GM12872 (cell line): ENCODE measurements around the gene PALLD.

Experiments used
- TF ChIP-seq, protein P1 (sequence below): IDR thresholded peaks from 3 replicates; pipeline ENCODE4 v1.5.1; 2011; ENCODE audit warnings: low read depth, mild to moderate bottlenecking, low read length, moderate library complexity; ENCODE audit not compliant: insufficient read depth

Gene PALLD

DNA sequence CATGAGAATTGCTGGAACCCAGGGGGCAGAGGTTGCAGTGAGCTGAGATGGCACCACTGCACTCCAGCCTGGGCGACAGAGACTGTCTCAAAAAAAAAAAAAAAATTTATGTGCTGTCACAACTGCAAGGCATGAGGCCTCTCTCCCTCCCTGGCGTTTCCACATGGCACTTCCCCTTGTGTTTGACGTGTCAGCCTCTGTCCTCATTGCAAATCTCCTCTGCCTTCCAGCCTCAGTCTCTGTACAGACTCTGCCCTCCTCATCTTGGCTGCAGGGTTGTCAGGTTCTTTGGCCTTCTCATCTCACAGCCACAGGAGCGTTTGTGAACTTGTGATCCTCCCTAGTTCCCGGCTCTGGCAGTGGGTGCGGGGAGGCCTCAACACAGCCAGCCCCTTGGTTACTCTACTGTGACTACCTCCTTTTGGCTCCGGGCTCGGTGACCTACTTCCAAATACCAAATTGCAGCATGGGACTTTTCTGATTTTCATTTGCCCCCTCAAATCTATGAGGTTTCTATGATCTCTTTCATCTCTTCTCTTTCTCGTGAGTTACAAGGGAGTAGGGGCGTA, 263.2 kb downstream of the PALLD start:
- TF ChIP-seq, protein P1, sequence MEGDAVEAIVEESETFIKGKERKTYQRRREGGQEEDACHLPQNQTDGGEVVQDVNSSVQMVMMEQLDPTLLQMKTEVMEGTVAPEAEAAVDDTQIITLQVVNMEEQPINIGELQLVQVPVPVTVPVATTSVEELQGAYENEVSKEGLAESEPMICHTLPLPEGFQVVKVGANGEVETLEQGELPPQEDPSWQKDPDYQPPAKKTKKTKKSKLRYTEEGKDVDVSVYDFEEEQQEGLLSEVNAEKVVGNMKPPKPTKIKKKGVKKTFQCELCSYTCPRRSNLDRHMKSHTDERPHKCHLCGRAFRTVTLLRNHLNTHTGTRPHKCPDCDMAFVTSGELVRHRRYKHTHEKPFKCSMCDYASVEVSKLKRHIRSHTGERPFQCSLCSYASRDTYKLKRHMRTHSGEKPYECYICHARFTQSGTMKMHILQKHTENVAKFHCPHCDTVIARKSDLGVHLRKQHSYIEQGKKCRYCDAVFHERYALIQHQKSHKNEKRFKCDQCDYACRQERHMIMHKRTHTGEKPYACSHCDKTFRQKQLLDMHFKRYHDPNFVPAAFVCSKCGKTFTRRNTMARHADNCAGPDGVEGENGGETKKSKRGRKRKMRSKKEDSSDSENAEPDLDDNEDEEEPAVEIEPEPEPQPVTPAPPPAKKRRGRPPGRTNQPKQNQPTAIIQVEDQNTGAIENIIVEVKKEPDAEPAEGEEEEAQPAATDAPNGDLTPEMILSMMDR = no peak

DNA sequence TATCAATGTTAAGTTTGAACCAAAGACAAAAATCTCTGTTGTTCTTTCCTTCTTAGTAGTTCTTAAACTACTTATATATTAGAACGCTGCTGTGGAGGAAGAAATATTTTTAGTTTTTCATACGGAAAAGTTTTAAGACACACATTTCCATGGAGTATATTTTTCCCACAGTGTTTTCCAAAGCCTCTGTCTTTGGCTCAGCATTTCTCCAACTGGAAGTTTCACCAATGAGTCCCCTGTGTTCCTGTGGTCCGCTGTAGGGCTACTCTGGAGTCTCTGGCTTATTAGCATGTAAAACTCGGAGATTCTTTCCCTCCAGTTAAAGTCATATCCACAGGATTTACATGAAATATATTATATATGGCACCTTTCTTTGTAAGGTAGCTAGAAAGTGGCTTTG, 264.2 kb downstream of the PALLD start:
- TF ChIP-seq, protein P1 = no peak

DNA sequence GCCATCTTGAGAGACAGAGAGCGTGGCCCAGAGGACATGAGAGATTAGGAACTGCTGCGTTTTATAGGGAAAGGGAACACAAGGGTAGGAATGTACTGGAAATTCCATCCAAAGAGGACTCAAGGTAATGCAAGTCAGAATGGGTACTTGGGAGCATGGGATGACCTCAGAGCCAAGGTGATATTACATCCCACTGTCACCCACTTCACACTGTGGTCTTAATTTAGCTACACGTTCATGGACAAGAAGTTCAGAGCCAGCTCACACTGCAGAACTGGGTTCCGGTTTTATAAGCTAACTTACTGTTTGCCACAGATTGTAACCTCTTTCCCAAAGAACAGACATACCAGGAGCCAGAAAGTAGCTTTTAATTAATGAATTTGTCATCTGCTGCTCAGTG, 268.5 kb downstream of the PALLD start:
- TF ChIP-seq, protein P1 = no peak

DNA sequence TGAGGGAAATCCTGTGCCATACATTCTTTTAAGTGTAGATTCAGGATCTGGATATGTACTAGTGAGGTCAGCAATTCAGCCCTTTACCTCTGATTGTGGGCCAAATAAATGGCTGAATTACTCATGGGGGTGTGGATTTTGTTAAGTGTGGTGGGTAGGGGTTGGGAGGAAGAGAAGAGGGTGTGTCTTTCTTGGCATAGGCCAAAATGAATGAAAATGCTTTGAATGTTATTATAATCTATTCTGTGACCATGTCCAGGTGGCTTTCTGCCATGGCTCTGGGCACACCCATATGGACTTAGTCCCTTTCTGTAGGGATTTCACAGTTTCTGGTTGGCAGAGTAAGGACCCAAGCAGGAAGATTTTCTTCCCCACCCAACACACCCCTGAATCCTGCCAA, 268.9 kb downstream of the PALLD start:
- TF ChIP-seq, protein P1 = no peak

DNA sequence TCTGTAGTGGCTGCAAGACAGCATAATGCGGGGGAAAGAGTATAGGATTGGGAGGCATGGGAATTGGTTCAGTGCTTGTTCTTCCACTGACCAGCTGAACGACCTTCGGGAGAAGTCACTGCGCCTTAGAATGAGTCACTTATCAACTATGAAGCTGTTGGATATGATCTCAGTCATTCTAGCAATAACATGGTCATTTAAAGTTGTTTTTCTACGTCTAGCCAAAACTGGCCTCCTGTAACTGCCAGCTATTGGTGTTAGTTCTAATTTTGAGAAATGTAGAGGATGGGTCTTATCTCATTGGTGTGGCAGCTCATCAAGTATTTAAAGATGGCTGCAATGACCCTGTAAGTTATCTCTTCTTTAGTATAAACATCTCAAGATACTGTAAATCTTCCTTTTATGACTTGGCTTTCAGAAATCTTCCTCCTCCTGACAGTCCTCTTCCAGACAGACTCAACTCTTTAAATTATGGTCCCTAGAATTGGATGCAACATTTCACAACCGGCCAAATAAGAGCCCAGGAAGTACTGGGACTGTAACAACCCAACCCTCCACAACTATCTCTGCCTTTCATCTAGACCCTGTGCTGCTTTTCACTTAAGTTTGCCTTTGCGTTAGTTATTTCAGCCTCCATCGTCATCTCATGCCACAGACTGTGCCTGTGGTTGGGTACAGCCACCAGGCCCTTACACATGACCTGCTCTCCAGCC, 269.9 kb downstream of the PALLD start:
- TF ChIP-seq, protein P1 = no peak

DNA sequence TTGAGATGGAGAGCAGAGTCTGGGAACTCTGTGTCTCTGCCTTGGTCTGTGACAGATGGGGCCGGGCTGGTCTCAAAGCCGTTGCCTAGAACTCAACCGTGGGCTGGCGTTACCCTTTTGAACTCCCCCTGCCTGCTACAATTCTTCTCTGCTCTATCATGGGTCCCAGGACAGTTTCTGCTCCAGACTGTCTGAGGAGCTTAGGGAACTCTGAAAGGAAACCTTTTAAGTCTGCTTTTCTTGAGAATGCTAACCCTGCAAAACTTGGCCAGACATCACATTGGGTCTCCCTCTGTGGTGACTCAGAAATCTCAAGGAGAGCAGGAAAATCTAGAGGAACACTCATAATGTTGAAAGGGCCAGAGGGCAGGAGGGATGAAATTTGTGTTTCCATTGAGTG, 272.6 kb downstream of the PALLD start:
- TF ChIP-seq, protein P1 = no peak

DNA sequence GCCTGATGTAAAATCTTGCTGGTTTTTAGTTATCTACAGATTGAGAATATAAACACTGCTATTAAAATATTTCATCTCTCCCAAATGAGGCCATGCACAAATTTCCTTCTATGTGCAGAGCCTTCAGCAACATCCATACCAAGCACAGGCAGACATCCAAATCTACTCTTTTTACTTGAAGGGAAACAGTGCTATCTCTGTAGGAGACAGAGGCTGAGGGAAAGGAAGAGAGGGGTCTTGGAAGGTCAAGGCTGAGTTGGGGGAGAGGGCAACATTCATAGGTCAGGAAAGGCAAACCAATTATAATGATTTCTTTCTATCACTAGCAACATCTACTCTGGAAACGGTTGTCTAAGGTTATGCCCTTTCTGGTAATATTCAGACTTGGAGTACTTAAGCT, 273.0 kb downstream of the PALLD start:
- TF ChIP-seq, protein P1 = no peak
